GM19099 (cell line): ENCODE data around the gene PCGF2.

Experiments used
- POLR2A ChIP-seq: IDR thresholded peaks from 3 replicates; pipeline ENCODE4 v1.6.1; 2011; ENCODE audit warnings: low read depth; ENCODE audit not compliant: insufficient read length; ENCODE audit errors: extremely low read depth

The PCGF2 gene

DNA sequence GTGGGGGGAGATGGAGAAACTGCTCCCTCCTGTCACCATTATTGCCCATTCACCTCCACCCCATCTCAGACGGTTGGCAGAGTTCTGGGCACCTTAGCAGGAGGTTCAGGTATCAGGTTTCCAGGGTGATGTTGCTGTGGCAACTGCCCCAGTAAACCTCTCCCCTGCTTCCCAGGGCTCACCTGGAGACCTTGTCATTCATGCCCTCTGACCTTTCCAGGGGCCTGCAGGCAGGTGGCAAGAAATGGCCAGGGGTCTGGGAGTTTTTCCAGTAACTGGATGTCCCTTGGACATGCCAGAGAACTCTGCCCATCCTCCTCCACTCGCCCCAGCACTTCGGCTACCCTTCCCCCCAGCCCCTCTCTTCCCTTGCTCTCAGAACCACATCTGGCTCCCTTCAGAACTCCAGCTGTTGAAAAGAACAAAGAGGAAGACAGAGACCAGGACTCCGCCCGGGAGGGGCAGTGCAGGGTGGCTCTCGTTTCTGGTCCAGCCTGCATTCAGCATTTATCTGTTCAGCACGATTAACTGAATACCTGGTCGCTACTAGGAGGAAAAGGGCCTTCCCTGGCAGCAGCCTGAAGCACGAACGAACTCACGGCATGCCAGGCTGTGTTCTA is 34.6 kb downstream of the PCGF2 start:
- no peak for TF ChIP-seq POLR2A

DNA sequence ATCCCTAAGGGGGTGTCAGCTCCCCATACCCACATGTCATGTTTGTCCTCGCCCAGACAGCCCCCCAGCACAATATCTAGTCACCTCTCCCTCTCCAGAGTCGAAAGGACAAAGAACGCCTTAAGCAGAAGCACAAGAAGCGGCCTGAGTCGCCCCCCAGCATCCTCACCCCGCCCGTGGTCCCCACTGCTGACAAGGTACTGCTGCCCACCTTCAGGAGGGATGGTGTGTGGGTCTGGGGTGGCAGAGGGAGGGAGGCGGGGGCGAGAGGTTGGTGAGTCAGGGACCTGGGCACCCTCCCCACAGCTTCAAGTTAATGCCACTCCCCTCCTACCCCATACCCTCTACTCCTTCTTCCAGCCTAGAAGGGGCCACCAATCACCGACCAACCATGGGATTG is 35.5 kb downstream of the PCGF2 start:
- no peak for TF ChIP-seq POLR2A

- TF ChIP-seq POLR2A, result no peak
Measured at GRCh38 chr17:38711792-38712571, 36.2 kb downstream of the PCGF2 start.

DNA sequence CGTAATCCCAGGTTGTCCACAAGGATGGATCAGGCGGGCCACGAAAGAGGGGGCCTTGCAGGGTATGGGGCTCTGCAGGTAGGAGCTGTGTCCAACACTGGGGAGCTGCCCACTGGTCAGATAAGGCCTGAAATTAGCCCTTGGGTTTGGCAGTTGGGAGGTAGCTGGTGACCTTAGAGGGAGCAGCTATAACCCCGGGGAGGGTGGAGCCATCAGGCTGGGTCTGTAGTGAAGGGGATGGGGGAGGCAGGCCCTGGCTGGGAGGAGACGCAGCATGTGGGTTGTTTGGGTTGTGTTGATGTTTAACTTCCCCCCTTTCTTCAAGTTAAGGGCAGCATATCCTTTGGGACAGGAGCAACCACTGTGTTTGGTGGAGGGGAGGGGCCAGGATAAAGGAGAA is 37.2 kb downstream of the PCGF2 start:
- TF ChIP-seq POLR2A, result no peak

- TF ChIP-seq POLR2A, result no peak
Measured at GRCh38 chr17:38710604-38710962, 37.6 kb downstream of the PCGF2 start.

DNA sequence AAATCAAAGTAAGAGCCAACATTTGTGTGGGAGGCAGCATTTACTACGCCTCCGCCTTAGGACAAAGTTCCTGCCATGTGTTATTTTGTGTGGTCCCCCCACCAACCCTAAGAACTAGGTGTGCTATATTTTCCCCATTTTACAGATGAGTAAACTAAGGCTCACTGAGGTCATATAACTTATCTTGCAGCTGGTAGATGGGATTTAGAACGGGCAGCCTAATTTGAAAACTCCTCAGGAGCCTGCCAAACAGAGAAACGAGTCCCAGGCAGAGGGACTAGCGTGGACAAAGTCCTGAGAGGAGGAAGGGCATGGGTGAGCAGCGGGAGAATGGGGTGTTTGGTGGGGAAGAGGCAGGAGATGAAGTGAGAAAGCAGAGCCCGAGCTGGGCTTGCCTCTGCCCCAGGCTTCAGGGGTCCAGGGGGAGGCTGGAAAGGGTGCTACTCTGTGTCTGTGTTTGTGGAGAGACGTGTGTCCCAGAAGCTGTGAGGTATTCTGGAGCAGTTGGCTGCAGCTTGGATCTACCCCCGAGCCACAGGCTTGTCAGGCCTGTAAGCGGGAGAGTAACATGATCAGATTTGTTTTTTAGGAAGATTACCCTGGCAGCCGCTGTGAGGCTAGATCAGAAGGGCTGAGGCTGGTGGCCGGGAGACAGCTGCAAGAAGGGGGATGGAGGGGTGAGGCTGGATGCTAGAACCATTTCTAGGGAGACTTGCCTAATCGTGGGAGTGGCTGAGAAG is 38.1 kb downstream of the PCGF2 start:
- no peak for TF ChIP-seq POLR2A

DNA sequence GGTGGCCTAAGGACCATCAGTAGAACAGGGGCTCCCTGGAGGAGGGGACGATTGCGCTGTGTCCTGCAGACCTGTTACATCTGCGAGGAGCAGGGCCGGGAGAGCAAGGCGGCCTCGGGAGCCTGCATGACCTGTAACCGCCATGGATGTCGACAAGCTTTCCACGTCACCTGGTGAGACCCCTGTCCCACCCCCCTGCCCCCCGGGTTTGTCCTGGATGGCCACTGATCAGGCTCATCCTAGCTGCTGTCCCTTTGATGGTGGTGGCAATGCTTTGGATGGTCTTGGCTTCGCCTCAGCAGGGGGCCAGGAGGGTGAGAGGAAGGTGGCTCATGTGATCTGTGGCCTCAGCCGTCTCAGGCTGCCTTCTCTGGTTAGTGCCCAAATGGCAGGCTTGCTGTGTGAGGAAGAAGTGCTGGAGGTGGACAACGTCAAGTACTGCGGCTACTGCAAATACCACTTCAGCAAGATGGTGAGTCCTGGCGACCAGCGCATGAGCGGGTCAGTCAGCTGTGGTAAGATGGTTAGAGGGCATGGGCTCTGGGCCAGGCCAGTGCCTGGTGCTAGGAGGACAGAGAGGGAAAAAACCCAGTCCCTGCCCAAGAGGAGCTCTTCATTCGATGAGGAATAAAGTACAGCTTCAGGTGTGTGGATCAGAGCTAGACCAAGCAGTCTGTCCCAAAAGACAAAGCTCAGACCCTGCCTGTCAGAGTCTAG is 38.9 kb downstream of the PCGF2 start:
- TF ChIP-seq POLR2A, result no peak

DNA sequence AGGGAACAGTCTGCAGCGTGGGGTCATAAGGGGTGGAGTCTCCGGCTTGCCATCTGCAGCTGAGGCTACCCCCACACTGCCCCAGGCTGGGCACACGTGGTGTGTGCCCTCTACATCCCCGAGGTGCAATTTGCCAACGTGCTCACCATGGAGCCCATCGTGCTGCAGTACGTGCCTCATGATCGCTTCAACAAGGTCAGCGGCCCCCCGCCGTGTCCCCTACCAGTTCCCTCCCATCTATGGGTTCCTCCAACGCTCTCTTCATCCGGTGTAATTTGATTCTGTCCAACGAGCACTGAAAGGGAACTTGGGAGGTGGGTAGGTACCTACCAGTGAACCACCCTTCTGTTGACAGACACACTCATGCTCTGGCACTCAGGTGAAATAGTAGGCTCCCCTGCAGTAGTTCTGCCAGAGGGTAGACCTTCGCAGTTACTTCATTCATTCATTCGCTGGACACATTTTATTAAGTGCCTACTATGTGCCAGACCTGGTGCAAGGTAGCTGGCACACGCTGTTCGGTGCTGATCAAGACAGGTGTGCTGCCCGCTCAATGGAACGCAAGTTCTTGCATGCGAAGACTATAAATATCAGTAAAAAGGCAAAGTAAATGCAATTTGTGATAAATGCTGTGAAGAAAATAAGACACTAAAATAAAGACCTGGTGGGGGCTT is 40.3 kb downstream of the PCGF2 start:
- no peak for TF ChIP-seq POLR2A

DNA sequence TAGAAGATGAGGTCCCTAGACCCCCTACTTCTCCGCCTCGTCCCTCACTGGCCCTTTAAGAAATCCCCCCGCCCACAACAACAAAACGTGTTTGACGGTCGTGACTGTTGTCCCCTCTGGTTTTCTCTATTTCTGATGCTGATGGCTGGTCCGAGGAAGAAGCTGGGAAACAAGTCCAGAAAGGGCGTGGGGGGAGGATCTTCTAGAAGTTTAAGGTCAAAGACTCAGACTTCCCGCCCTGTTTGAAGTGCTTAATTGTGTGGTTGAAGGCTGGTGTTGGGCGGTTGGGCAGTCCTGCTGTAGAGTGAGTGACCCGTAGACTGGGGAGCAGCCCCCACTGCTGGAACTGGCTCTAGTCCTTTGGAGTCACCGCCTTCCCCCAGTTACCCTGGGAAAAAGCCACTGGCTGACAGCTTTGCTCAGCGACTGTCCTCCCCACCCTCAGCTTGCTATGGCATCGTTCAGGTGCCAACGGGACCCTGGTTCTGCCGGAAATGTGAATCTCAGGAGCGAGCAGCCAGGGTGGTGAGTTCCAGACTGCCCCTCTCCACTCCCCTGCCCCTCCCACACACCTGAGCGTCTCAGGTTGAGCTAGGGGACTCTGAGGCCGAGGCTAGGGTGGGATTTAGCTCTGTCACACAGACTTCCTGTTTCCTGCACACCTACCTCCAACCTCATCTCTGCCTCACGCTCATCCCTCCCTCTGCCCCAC is 41.5 kb downstream of the PCGF2 start:
- peak; percentile 3 for TF ChIP-seq POLR2A

- peak; percentile 10 for TF ChIP-seq POLR2A
Measured at GRCh38 chr17:38705803-38706504, 42.2 kb downstream of the PCGF2 start.

GRCh38 chr17:38705523-38705802 is 42.7 kb downstream of the PCGF2 start:
- TF ChIP-seq POLR2A, result no peak

DNA sequence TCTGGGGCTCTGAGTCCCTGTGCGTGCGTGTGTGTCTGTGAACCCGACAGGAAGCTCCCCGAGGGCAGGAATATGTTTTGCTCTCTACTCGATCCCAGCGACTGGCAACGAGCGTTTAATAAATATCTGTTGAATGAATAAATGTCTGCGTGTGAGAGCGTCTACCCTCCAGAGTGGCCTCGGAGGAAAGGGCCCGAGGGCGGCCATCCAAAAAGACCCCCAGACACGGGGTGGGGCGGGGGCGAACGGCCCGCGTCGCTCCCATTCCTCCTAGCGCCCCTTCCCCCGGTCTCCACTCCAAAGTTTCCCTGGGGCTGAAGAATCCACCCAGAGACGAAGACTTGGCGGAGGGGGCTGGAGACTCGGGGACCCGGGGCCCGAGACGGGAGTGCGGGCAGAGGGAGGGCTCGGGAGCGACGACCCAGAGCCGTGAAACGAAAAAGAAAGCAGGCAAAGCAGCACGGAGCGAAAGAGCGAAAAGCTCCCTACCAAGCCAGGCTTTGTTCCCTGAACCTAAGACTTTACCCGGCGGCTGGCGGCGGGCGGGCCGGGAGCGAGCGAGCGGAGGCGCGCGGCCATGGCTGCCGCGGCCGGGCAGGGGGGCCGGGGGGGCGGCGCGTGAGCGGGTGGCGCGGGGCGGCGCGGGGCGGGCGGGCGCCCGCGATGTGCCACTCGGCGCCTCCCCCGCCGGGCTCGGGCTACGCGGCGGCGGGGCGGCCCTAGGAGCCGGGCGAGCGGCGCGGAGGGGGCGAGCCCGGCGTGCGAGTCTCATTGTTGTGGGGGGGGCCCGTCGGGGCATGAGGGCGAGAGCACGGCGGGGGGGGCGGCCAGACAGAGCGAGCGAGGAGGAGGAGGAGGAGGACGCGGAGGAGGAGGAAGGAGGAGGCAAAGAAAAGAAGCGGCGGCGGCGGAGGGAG is 43.3 kb downstream of the PCGF2 start, which contains the start of gene MLLT6:
Gene MLLT6, plus strand, starts transcription at position 668 of the 917 bp plus-strand sequence. CDS start 360 bp downstream, outside the sequence.
- peak; percentile 65 for TF ChIP-seq POLR2A
